Activated CD4-positive, CD25-positive, alpha-beta regulatory T cell treated with anti-CD3 and anti-CD28 coated beads, Interleukin-2, amount 50 U/mL, for 16 hours (primary cell): Measurements from ENCODE around the gene STARD5.

ENCODE experiments used
- DNase-seq: peaks from one replicate; pipeline ENCODE4 v3.0.0-alpha.2; 2020; ENCODE audit warnings: low read depth, low spot score

The STARD5 gene

GRCh38 chr15:81293728-81294515 lies 30.0 kb downstream of the STARD5 start:
- DNase-seq: peak; percentile 58

DNA sequence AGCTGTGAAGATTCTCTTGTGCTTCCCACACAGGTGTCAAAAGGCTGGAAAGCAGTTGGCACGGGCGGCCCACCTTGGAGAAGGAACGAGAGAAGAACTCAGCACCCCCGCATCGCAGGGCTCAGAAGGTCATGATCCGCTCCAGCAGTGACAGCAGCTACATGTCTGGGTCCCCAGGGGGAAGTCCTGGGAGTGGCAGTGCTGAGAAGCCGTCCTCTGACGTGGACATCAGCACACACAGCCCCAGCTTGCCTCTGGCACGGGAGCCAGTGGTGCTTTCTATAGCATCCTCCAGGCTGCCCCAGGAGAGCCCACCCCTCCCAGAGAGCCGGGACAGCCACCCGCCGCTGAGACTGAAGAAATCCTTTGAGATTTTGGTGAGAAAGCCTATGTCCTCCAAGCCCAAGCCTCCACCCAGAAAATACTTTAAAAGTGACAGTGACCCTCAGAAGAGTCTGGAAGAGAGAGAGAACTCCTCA lies 31.4 kb downstream of the STARD5 start:
- no peak for DNase-seq

GRCh38 chr15:81291916-81292522 lies 31.9 kb downstream of the STARD5 start:
- no peak for DNase-seq

- no peak for DNase-seq
Observed at GRCh38 chr15:81289910-81290309, 34.0 kb downstream of the STARD5 start.

DNA sequence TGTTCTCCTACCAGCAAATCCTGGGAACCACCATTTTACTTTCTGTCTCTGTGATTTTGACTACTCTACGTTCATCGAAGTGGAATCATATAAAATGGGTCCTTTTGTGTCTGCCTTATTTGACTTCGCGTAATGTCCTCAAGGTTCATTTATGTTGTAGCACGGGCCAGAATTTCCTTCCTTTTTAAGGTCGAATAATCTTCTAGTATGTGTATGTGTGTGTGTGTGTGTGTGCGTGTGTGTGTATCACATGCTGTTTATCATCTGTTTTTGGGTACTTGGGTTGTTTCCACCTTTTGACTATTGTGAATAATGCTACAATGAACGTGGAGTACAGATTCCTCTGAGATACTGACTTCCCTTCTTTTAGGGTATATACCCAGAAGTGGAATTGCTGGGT lies 35.3 kb downstream of the STARD5 start:
- no peak for DNase-seq

DNA sequence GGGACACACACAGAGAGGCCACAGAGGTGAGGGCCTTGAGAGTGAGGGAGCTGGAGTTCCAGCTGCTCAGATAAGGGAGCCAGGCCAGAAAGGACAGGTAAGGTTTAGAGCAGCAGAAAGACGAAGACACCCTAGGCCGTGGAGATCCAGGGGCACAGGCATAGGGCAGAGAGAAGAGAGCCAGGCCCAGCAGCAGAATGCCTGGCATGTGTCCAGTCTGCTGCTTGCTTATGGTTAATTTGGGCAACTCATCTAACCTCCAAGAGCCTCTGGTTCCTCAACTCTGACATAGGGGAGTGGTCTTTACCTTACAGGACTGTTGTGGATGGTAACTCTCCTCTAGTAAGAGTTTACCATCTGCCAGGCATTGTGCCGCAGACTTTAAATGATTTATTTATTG lies 35.9 kb downstream of the STARD5 start:
- no peak for DNase-seq

- no peak for DNase-seq
Observed at GRCh38 chr15:81286621-81287121, 37.3 kb downstream of the STARD5 start.

DNA sequence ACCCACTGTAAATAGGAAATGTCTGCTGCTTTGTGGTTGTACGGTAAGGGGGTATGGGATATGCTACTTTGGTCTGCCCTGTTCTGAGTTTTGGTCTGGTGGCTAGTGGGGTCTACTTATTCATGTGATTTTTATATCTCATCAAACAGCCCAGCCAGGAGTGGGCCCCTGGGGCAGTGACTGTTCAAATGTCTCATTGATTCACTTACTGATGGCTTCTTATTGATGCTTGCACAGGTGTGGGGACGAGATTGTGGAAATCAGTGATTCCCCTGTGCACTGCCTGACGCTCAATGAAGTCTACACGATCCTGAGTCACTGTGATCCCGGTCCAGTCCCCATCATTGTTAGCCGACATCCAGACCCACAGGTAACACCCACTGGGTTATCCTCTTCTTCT lies 38.5 kb downstream of the STARD5 start:
- no peak for DNase-seq

GRCh38 chr15:81284256-81285031 lies 39.5 kb downstream of the STARD5 start:
- no peak for DNase-seq

- no peak for DNase-seq
Observed at GRCh38 chr15:81282911-81283310, 41.0 kb downstream of the STARD5 start.

DNA sequence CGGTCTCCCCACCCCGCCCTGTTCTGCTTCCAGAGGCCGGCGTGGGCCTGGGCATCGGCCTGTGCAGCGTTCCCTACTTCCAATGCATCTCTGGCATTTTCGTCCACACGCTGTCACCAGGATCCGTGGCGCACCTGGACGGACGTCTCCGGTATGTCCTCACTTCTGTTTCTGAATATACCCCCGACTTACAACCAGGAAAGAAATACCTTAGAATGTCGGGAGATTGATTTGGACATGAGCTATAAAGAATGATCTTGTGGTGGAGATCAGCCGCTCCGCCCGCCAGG lies 41.4 kb downstream of the STARD5 start:
- DNase-seq: no peak

DNA sequence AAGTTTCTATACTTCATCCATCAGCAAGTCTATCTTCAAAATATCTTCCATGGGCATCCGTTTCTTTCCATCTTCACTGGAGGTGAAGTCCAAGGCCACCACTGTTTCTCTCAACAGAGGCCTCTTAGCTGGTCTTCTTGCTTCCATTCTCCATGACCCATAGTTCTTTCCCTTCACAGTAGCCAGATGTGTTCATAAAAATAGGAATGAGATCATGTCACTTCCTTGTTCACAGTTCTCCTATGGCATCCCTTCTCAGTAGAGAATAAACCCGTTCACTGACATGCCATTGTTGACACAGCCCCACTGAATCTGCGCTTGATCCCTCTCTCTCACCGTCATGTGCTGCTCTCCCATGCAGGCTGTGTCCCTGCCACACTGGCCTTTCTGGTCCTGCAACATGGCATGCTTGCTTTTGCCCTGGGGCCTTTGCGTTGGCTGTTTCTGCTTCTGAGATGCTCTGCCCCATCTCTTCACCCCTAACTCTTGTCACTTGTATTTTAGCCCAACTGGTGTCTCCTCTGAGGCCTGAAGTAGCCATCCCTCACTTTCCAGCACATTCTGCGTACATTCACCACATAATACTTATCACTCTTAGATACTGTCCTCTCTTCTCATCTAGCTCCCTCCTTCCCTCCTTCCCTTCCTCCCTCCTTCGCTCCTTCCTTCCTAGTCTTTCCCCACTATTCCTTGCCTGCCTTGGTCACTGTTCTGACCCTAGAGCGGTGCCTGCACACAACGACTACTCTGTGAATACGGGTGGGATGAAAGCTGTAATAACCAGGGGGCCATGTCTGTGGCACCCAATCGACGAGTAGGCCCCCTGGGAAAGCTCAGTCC lies 42.0 kb downstream of the STARD5 start:
- DNase-seq: no peak

DNA sequence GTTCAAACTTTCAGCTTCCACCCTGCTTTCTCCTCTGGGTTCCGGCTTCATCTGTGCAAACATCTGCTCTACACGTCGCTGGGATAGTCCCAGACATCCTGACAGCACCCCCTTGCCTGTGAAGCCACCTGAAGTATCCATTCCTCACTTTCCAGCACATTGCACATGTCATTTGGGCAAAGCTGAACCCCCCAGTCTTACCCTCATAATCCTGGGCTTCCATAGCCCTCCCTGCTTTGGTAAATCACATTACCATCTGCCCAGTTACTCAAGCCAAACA lies 42.5 kb downstream of the STARD5 start:
- DNase-seq: no peak

DNA sequence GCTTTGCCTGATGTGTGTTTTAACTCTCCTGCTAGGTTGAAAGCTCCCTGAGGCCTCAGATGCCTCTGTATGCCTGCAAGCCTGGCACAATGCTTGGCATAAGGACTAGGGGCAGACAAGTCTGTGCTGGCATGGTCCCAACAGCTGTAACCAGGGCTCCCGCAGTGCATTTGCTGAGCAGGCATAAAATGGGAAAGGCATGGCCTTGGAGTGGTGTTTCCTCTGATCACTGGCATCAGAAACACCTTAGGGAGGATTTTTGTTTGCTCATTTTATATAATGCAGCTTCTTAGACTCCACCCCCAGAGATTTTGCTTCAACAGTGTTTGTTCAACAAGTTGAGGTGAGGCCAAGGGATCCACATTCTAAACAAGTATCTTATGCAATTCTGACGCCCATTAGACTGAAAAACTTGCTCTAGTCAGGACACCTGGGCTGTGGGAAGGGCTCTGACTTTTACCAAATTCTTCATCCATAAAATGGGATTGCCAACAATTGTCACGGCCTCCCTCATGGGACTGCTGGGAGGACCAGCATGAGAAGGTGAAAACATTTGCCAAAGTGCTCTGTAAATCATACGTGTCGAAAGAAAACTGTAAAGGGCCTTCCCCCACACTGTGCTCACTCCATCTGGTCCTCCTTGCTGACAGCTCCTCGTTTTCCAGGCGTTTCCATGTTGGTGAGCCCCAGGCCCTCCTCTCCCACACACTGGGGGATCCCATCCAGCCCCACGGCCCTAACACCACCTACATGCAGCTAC lies 43.1 kb downstream of the STARD5 start:
- DNase-seq: no peak

GRCh38 chr15:81279621-81280485 lies 44.1 kb downstream of the STARD5 start:
- no peak for DNase-seq

DNA sequence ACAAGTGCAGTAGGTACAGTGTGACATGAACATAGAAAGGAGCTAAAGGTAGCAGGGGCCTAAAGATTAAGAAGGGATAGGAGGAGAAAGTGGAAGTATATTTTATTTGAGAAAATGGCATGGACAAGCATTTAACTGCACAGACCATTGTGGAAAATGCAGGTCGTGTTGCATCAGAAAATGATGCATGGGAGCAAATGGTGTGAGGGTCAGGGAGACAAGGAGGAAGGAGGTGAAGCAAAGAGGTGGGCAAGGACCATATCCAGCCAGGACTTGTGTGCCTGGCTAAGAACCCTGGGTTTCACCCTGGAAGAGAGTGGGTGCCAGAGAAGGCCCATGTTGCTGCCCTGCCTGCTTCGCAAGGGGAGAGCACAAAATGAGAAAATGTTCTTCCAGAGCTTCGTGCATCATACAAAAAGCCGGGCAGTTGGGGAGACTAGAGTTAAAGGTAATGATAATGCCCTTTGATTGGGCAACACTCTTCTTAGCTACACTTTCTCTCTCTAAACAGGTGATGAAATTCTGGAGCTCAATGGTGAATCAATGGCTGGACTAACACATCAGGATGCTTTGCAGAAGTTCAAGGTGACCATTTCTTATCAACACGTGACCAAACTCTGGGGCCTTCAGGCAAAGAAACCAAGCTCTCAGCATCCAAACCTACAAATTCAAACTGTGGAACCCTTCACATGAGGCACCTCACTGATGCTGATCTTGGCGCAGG lies 45.5 kb downstream of the STARD5 start:
- DNase-seq: no peak

DNA sequence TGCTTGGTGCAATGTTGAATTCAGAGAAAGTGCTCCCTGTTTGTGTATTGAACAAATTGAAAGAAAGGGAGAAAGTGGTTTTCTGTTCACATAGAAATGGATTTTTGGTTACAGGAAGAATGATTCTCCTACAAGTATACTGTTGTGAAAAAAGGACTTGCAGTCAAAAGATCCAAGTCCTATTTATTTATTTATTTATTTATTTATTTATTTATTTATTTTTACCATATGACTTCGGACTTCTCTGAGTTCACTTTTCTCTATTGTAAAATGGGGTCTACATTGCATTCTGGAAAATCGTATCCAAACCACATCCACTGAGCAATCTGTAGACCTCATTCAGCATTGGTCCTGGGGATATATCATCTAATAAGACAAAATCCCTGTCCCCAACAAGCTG lies 46.1 kb downstream of the STARD5 start:
- no peak for DNase-seq

GRCh38 chr15:81276967-81277366 lies 47.0 kb downstream of the STARD5 start:
- no peak for DNase-seq

DNA sequence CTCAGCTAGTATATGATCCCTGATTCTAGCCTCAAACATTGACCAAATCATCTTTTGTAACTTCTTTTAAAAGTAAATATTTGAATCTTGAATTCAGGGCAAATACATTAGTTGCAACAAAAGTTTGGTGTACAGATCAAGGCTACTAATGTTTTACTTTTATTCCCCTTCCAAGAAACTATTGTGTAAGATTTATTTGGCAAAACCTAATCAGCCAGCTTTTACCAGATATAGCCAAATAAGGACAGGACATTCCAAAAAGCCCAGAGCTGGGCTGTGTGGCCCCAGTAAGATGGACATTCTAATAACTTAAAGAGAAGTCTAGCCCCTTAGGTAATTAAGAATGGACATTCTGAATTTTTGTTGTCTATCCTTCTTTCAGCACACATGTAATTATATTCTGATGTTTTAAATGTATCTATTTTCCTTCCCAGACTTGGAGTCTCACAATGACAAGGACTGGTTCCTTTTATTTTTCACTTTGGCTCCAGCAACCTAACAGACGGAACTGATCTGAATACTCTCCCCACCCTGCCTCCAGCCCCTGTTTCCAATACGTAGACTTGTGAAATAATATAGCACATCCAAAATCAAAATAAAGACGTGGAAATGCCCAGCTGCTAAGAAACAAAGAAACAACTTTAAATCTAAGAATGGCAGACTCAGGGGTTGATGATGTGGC lies 48.1 kb downstream of the STARD5 start:
- no peak for DNase-seq
